Measurements from ENCODE around the gene CD2. TPM values are rescaled to one million over a fixed set of nuclear protein-coding genes. Genes with fewer than 3 reads are reported as not detected.

The CD2 gene
- polyA plus RNA-seq, 3 donors = 0.89 to 3.6 (median 2.1) TPM

- H2AFZ ChIP-seq (ENCODE audit: insufficient read depth, low read depth, low read length, poor library complexity, severe bottlenecking) = no peak overlapping the region
Observed at GRCh38 chr1:116765962-116766361, 11.7 kb downstream of the CD2 start.

More at GRCh38 chr1:116765962-116766361, 11.7 kb downstream of the CD2 start:
- H3K4me3 ChIP-seq (replicated peaks in 1 of 3; ENCODE audit: low read depth in 2 of 3, low read length in 3 of 3) = no peak overlapping the region
- no peaks in the 10 kb centered on the region for H4K20me1 ChIP-seq (ENCODE audit: insufficient read depth, low read length)
- H3K9ac ChIP-seq (ENCODE audit: insufficient read depth, low read length, poor library complexity, severe bottlenecking) = no peak overlapping the region
- H3K4me1 Mint-ChIP-seq = peaks cover 59% of the 10 kb centered on the region
- no peaks in the 10 kb centered on the region for H3K79me2 ChIP-seq (ENCODE audit: insufficient read depth, low read length)
- peaks cover 1 to 4% (median 2%) of the 10 kb centered on the region in 3 donors for H3K27me3 Mint-ChIP-seq (ENCODE audit: low read depth in 3 of 3)
- H3K4me3 Mint-ChIP-seq = no peak overlapping the region
- no peak overlapping the region for H3K4me2 ChIP-seq (replicated peaks; ENCODE audit: extremely low read depth, low read length, poor library complexity, severe bottlenecking)
- no peak for DNase-seq
- peak overlapping the region in 1 of 7 donors; percentile 77 for H3K27ac Mint-ChIP-seq
- peaks cover 0 to 7% (median 5%) of the 10 kb centered on the region in 7 donors for H3K9me3 Mint-ChIP-seq
- no peak for TF ChIP-seq CTCF (IDR thresholded peaks at IDR 0.05)
- H3K27ac ChIP-seq (ENCODE audit: low read depth in 1 of 2, low read length in 2 of 2) = no peak overlapping the region
- H3K36me3 ChIP-seq (replicated peaks in 1 of 2; ENCODE audit: control insufficient read depth in 1 of 2, insufficient read depth in 2 of 2, low read length in 2 of 2) = peaks cover 0 to 4% of the 10 kb centered on the region in 2 donors
- 56% methylated on average over 4 of the region's 4 CpGs for WGBS (ENCODE audit: insufficient coverage)
- no peaks in the 10 kb centered on the region for H3K27me3 ChIP-seq (ENCODE audit: control insufficient read depth in 2 of 2, insufficient read depth in 2 of 2, low read length in 2 of 2)
- peaks cover 20 to 25% of the 10 kb centered on the region in 2 donors for H3K36me3 Mint-ChIP-seq
- peaks cover 36 to 44% of the 10 kb centered on the region in 2 donors for H3K4me1 ChIP-seq (ENCODE audit: control insufficient read depth in 1 of 2, insufficient read depth in 2 of 2, low read length in 2 of 2)
- no peaks in the 10 kb centered on the region for H3K9me3 ChIP-seq (replicated peaks in 1 of 2; ENCODE audit: control insufficient read depth in 1 of 2, insufficient read depth in 1 of 2, low read length in 2 of 2)
- intact Hi-C loops (cut with micrococcal nuclease) = loop anchor here in 1 of 2 donors (10.0 kb wide), 1 partner anchor 49 kb away; no protein-coding TSS in a partner anchor
